Stimulated activated CD4-positive, alpha-beta T cell treated with anti-CD3 and anti-CD28 coated beads, Interleukin-15, amount 100 ng/mL, for 48 hours (primary cell): ENCODE data around the gene AGBL4.
"Not testable (repeated sequence)": the region's sequence is repeated elsewhere in the genome, so short reads cannot be mapped to it uniquely, and the experiment has no call there.

Experiments
- DNase-seq, 2 donors: peaks; one replicate each; pipeline ENCODE4 v3.0.0-alpha.2; 2020; ENCODE audit warnings: low read depth in 2 of 2

AGBL4 gene

GRCh38 chr1:49036700-49037099 is 987.1 kb downstream of the AGBL4 start:
- no peak for DNase-seq

DNA sequence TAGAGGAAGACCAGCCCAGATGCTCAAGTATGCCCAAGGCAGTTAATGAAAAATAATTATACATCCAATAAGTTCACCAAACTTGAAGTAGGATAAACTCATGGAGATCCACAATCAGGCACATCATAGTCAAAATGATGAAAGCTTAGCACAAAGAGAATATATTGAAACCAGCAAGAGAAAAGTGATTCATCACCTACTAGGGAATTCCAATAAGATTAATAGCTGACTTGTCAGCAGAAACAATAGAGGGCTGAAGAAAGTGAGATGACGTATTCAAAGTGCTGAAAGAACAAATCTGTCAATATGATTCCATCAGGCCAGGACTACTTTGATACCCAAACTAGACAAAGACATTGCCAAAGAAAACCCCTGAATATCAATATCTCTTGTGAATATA is 995.4 kb downstream of the AGBL4 start:
- DNase-seq: no peak

GRCh38 chr1:49026230-49026811 is 997.4 kb downstream of the AGBL4 start:
- no peak for DNase-seq

DNA sequence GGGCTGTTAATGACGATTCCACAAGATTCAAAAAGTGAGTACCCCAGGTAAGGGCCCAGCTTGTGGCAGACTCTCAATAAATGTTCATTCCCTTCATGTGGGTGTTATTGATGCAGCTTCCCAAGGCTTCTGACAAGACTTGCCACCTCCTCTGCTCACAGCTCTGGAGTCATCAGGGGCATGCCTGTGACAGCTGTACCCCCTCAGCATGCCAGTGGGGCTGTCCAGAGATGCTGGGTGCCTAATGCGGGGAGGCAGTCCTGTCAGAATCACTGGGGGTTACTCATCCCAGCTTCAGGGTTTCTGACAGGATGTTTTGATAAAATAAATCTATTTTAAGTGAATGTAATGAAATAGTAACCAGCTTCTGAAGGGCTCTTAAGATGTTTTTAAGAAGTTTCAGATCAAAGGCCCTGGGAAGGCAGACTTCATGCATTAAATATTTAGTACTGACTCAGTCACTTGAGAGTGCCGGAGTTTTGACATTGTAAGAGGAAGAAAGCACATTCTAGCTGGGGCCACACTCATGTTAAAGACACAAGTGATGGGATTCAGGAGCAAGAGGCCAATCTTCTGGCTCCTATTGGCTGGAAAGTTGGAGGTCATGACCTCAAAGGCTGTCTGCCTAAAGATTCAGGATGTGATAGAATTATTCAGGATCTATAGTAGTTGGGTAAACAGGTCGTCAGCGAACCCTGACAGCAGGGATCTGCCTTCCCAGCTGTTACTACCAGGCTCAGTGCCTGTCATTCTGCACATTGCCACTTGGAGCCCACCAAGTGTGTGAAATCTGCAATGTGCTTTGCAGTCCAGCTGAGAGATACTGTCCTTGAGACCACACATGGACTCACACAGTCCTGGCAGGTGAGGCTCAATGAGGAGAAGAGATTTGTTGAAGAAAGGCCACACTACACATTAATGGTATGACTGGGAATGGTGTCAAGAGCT is 1007.5 kb downstream of the AGBL4 start:
- no peak for DNase-seq

DNA sequence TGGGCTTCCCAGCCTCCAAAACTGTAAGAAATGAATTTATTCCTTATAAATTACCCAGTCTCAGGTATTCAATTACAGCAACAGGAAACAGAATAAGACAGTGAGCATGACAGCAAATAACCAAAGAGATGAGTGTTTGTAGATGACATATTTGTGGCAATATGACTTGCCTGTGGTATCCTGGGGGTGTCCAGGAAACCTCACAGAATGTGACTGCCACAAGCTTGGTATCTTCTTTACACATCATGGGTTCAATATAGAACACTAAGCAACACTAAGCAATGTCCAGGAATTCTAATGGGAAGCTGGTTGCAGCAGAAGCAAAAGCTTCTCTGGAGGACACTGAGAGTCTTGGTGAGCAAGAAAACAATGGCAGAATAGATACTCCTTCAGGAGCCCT is 1010.7 kb downstream of the AGBL4 start:
- no peak for DNase-seq

DNA sequence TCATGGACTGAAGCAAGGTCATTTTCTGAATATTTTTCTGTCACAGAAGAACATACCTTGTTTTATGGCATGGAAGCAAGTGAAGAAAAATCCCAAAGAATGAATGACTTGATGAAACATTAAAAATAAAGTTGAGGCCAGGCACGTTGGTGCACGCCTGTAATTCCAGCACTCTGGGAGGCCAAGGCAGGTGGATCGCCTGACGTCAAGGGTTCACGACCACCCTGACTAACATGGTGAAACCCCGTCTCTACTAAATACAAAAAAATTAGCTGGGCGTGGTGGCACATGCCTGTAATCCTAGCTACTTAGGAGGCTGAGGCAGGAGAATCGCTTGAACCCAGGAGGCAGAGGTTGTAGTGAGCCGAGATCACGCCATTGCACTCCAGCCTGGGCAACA is 1020.8 kb downstream of the AGBL4 start:
- DNase-seq: not testable (repeated sequence)

GRCh38 chr1:48999321-48999720 is 1024.4 kb downstream of the AGBL4 start:
- DNase-seq: no peak

DNA sequence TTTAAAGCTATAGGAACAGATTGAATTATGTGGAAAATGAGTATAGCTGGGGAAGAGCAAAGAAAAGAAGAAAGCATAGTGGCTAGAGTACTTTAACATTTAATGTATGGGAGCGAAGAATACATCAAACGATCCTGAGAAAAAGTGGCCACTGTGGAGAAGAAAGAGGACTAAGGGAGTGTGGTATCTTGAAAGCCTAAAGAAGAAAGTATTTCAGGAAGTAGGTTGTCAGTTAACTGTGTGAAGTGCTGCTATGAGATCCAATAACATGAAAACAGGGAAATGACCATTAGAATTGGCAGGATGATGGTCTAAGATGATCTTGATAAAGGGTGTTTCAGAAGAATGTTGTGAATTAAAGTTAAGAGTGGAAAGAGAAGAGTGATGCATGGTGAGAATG is 1027.4 kb downstream of the AGBL4 start:
- no peak for DNase-seq

DNA sequence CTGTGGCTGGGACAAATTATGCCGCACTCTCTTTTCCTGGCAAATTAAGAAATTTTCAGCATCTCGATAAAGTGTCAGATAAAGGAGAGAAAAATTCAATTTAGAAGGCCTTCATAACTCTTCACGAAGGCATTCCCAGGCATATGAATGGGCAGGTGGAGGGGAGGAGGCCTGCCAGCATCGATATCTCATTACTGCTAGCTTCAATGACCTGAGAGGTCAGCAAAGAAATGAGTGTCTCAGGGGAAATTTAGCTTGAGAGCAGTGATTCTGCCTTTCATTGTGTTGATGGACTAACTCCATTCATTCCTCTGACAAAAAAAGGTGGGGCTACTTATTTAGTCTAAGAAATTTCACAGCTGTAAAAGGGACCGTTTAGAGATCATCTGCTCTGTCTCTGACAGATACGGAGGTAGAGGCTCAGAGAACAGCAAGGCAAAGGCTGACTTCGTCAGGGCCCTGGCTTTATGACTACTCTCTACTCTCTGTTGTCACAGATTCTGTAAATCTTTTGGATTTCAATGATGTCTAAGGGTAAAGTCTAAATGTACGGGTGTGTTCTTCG is 1035.0 kb downstream of the AGBL4 start:
- no peak for DNase-seq

GRCh38 chr1:48979940-48980339 is 1043.8 kb downstream of the AGBL4 start:
- no peak for DNase-seq

DNA sequence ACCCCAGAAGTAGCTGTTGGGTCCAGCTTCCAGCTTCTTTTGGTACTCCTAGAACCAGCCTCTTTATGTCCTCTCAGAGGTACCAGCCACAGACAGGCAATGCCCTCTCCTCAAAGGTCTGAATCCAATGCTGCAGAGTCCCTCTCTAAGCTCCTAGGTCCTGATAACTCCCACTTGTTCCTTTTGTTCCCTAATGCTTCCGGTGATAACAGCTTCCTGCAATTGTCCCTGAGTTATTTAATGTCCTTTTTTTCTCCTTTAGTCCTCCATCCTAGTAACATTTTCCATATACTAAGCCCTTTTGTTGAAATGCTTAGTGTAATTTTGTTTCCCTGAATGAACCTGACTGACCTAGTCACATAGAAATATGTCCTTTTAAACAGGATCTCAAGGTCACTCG is 1045.3 kb downstream of the AGBL4 start:
- no peak for DNase-seq

DNA sequence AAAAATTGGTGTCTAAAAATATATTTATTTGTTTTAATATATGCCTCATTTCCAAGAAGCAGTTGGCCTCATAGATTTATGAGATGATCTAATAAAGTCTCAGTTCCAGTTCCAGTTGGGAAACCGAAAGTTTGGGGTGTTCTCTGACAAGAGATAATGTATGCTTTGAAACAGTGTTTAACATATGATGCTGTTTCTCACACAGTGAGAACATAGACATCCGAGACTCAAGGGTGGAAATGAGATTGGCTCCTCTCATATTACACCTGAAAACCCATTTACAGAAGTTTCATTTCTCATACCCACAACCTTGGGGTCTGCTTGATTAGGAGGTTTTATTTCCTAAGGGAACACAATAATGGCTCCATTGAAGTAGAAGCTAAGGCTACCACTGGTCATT is 1046.5 kb downstream of the AGBL4 start:
- DNase-seq: no peak

DNA sequence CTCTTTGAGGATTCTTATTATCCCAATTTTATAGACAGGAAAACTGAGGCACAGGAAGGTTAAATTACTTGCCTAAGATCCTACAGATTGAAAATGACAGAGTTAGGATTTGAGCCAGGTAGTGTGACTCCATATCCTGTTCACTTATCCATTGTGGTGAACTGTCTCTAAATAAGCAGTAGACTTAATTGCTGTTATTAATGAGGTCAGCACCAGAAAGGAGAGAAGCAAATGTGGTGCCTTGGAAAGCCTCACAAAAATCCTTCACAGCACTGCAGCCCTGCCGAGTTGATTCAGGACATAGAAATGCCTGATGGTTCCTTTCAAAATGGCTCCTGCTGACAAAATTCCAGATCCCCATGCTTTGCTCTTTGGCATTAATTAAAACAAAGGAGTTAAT is 1053.8 kb downstream of the AGBL4 start:
- DNase-seq: no peak

GRCh38 chr1:48967318-48967717 is 1056.4 kb downstream of the AGBL4 start:
- DNase-seq: no peak

GRCh38 chr1:48966583-48966982 is 1057.2 kb downstream of the AGBL4 start:
- no peak for DNase-seq

- no peak for DNase-seq
Measured at GRCh38 chr1:48960320-48960719, 1063.4 kb downstream of the AGBL4 start.

- no peak for DNase-seq
Measured at GRCh38 chr1:48955774-48956173, 1068.0 kb downstream of the AGBL4 start.

GRCh38 chr1:48953617-48954016 is 1070.1 kb downstream of the AGBL4 start:
- no peak for DNase-seq

- DNase-seq: no peak
Measured at GRCh38 chr1:48948562-48948961, 1075.2 kb downstream of the AGBL4 start.

DNA sequence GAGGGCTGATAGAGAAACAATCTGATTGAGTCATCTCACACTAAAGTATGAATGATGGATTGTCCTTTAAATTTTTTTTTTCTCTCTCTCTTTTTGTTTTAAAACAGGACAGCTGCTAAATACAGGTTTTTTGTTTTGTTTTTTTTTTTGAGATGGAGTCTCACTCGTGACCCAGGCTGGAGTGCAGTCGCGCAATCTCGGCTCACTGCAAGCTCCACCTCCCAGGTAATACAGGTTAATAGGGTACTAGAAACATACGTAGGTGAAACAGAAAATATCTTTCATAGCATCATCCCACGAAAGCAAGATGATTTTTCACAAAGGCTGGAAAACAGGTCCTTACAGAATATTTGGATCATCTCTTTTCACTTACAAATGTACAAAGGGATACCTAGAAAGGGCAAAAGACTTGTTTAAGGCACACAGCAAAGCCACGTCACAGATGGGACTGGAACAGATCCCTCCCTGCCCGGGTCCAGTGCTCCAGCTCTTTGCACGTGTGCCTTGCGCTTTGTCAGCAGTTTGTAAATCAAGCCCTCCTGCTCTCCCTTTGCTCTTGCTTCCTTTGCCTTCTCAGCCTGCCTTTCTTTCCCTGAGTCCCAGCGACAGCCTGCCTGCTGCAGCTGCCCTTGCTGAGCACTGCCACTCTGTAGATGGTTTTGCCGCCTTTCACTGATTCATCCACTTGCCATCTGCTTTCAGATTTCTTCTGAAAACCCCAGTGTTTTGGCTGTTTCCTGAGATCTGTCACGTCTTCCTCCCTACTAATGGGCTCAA is 1075.8 kb downstream of the AGBL4 start:
- no peak for DNase-seq

- DNase-seq: no peak
Measured at GRCh38 chr1:48946070-48946469, 1077.7 kb downstream of the AGBL4 start.

DNA sequence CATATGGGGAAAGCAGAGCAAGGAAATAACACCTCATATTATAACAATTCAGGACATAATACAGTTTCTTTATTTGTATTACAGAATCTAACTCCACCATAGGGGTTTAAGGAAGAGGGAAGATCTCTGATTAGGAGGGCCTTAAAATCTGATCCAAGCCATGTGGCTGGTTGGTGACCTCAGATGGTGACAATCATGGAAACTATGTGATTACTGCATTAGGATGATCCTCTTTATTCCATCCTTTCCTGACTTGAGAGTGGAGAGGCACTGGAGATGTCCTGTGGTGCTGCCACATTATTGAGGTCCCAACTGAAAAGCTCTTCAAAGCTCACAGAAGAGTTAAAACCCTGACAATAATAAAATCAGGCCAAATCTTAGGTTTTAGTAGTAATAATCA is 1078.9 kb downstream of the AGBL4 start:
- no peak for DNase-seq
